DOHH2 (cell line): ENCODE measurements around the gene TOMM34.

Source experiments
- CTCF ChIP-seq: fragments of 200-600 bp; sonication (generic); IDR thresholded peaks from one replicate; pipeline ENCODE4 v1.5.1; 2014; ENCODE audit warnings: antibody characterized with exemption, mild to moderate bottlenecking, low read depth, low read length; ENCODE audit not compliant: poor library complexity, severe bottlenecking
- EZH2phosphoT487 ChIP-seq: fragments of 200-600 bp; sonication (generic); IDR thresholded peaks from 2 replicates; pipeline ENCODE4 v1.6.1; 2017; ENCODE audit warnings: borderline replicate concordance, mild to moderate bottlenecking, antibody characterized with exemption, low read length, moderate library complexity, mixed read lengths

- TF ChIP-seq CTCF, result no peak
- no peak for TF ChIP-seq EZH2phosphoT487
Observed at GRCh38 chr20:44997668-44998067, 37.5 kb upstream of the TOMM34 start.
